ENCODE results near the gene IFNA5.

Gene IFNA5

GRCh38 chr9:21289848-21290247 lies 15.3 kb downstream of the IFNA5 start:
- DNase-seq = no peak

- no peak for DNase-seq
These were observed 17.8 kb downstream of the IFNA5 start for GRCh38 chr9:21287280-21287679.

- no peak for DNase-seq
These were observed 18.5 kb downstream of the IFNA5 start for GRCh38 chr9:21286659-21287058.

- no peak for DNase-seq
These were observed 19.0 kb downstream of the IFNA5 start for GRCh38 chr9:21286099-21286498.

- DNase-seq = no peak
These were observed 23.8 kb downstream of the IFNA5 start for GRCh38 chr9:21281275-21281674.

- DNase-seq = no peak
These were observed 36.8 kb downstream of the IFNA5 start for GRCh38 chr9:21268347-21268657.

GRCh38 chr9:21267485-21268346 lies 37.4 kb downstream of the IFNA5 start:
- DNase-seq = no peak

GRCh38 chr9:21266733-21267484 lies 38.2 kb downstream of the IFNA5 start:
- no peak for DNase-seq

GRCh38 chr9:21265421-21266189 lies 39.5 kb downstream of the IFNA5 start:
- no peak for DNase-seq

- no peak for DNase-seq
These were observed 49.4 kb downstream of the IFNA5 start for GRCh38 chr9:21255538-21256212.

All from NCI-H187 (cell line).